T-cell (primary cell): ENCODE measurements around the gene SLC41A3. TPM values are rescaled to one million over a fixed set of nuclear protein-coding genes. Genes with fewer than 3 reads are reported as not detected.
"Not testable (repeated sequence)": the region's sequence is repeated elsewhere in the genome, so short reads cannot be mapped to it uniquely, and the experiment has no call there.

Experiments
- ATAC-seq, 4 experiments: fragments of 200-7000 bp in 3 of 4; fragments of 150-1000 bp in 1 of 4; cut with Tn5 transposase; replicated peaks in 1 of 4; 1 replicate in 3 of 4; 2 replicates in 1 of 4; pipeline ENCODE4 v1.10.0; 2021; ENCODE audit warnings: moderate library complexity in 3 of 4, mild to moderate bottlenecking in 2 of 4, moderate number of reproducible peaks in 1 of 4
- CTCF ChIA-PET, 2 donors: fragments of 300-600 bp; sonication (Branson Sonifier 250); formaldehyde crosslinking; loops; one replicate each; lab custom pipeline; 2022; ENCODE audit warnings: antibody characterized with exemption in 2 of 2; lab: Charles Lee
- POLR2A ChIA-PET, 2 donors: fragments of 300-600 bp; sonication (Branson Sonifier 250); formaldehyde crosslinking; loops; one replicate each; lab custom pipeline; 2022; ENCODE audit warnings: antibody characterized with exemption in 2 of 2; lab: Charles Lee
- DNase-seq, 35 experiments: peaks; one replicate each; pipeline versions ENCODE4 v3.0.0 to v3.0.0-alpha.2; 2013 to 2023
- H3K27ac ChIP-seq: one replicate; pipeline ENCODE4 v1.5.1; 2013; ENCODE audit warnings: low read length
- H3K27me3 ChIP-seq, 2 experiments: replicated peaks in 1 of 2; 1 replicate in 1 of 2; 2 replicates in 1 of 2; pipeline versions ENCODE4 v1.6.1 to v1.7.0; 2013; ENCODE audit warnings: low read length in 1 of 2, mixed read lengths in 1 of 2; ENCODE audit not compliant: control insufficient read depth in 2 of 2, insufficient read depth in 2 of 2; ENCODE audit errors: extremely low read depth in 1 of 2
- H3K36me3 ChIP-seq, 2 donors: 1 replicate in 1 of 2; 2 replicates in 1 of 2; pipeline versions ENCODE4 v1.6.1 to v1.7.0; 2013; ENCODE audit warnings: low read length in 1 of 2; ENCODE audit not compliant: control insufficient read depth in 2 of 2, insufficient read depth in 1 of 2; ENCODE audit errors: extremely low read depth in 1 of 2
- H3K4me1 ChIP-seq, 2 experiments: 1 replicate in 1 of 2; 2 replicates in 1 of 2; pipeline versions ENCODE4 v1.6.1 to v1.7.0; 2013; ENCODE audit warnings: low read length in 2 of 2, mixed read lengths in 1 of 2; ENCODE audit not compliant: insufficient read depth in 2 of 2, control insufficient read depth in 1 of 2; ENCODE audit errors: extremely low read depth in 1 of 2
- H3K4me3 ChIP-seq, 2 donors: 1 replicate in 1 of 2; 2 replicates in 1 of 2; pipeline versions ENCODE4 v1.5.1 to v1.7.0; 2013; ENCODE audit warnings: mild to moderate bottlenecking in 2 of 2, low read length in 1 of 2, moderate library complexity in 1 of 2; ENCODE audit not compliant: control insufficient read depth in 1 of 2; ENCODE audit errors: extremely low read depth in 1 of 2
- H3K9me3 ChIP-seq: 2 replicates; pipeline ENCODE4 v1.7.0; 2013
- H3K27ac Mint-ChIP-seq, 2 donors: one replicate each; pipeline ENCODE4 v1.8.0; 2020 to 2021; ENCODE audit warnings: mild to moderate bottlenecking in 2 of 2, mixed read lengths in 2 of 2
- H3K27me3 Mint-ChIP-seq, 2 donors: one replicate each; pipeline ENCODE4 v1.8.0; 2021 to 2022; ENCODE audit warnings: mixed read lengths in 2 of 2
- H3K36me3 Mint-ChIP-seq: one replicate; pipeline ENCODE4 v1.8.0; 2021; ENCODE audit warnings: mixed read lengths
- H3K4me1 Mint-ChIP-seq, 3 donors: one replicate each; pipeline ENCODE4 v1.8.0; 2020 to 2022; ENCODE audit warnings: mixed read lengths in 3 of 3, mild to moderate bottlenecking in 1 of 3
- H3K4me3 Mint-ChIP-seq, 3 donors: one replicate each; pipeline ENCODE4 v1.8.0; 2020 to 2022; ENCODE audit warnings: mild to moderate bottlenecking in 3 of 3, mixed read lengths in 3 of 3, moderate library complexity in 3 of 3
- H3K9me3 Mint-ChIP-seq, 3 donors: one replicate each; pipeline ENCODE4 v1.8.0; 2020 to 2022; ENCODE audit warnings: mixed read lengths in 3 of 3
- WGBS: methylation state at CpG from one replicate; pipeline ENCODE4 v1.1.5; 2013; ENCODE audit warnings: missing lambda C conversion rate; ENCODE audit not compliant: insufficient coverage; 5-methylcytosine and 5-hydroxymethylcytosine counted together
- total RNA-seq, 35 experiments: library from RNA in 6 of 35; stranded (reverse) in 6 of 35; fragments of 120-200 nt in 1 of 35; gene quantifications; one replicate each; pipeline versions ENCODE4 v1.2.1 to v1.2.4 and lab custom pipeline; 2013 to 2026

SLC41A3 gene
- total RNA-seq, 5 donors from 2014 or later (not counting 1 experiment from before 2014, with no cell fraction given), result 24.8 to 38.6 (median 34.5) TPM

DNA sequence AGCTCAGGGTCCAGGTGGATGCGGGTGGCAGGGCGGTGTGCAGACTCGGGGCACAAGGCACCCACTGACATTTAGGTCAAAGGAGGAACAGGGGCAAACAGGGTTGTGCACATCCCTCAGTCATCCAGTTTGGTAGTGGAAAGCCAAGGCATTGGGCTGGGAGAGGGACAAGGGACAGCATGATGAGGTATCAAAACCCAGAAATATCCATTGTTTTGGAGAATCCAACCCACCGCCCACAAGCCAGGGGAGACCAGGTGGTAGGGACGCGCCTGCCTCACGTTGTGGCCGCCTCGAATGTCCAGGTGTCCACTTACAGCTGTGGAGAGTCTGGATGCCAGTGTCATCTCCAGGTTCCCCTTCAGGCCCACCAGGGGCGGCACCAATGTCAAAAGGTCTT is 33.3 kb downstream of the SLC41A3 start:
- H3K27me3 Mint-ChIP-seq, result no peaks in the 10 kb centered on the region
- no peaks in the 10 kb centered on the region for H3K9me3 ChIP-seq
- H3K4me1 ChIP-seq, result peaks cover 0 to 4% of the 10 kb centered on the region in 2 experiments
- H3K36me3 Mint-ChIP-seq, result peaks cover 21% of the 10 kb centered on the region
- no peak overlapping the region for H3K4me3 ChIP-seq
- CTCF ChIA-PET, result no interaction called here
- ATAC-seq, result no peak
- no peak overlapping the region for H3K27ac Mint-ChIP-seq
- H3K9me3 Mint-ChIP-seq, result no peaks in the 10 kb centered on the region
- peaks cover 5% of the 10 kb centered on the region in 2 donors for H3K36me3 ChIP-seq
- no peak overlapping the region for H3K4me3 Mint-ChIP-seq
- no peak overlapping the region for H3K27ac ChIP-seq
- H3K4me1 Mint-ChIP-seq, result peaks cover 18 to 25% (median 19%) of the 10 kb centered on the region in 3 donors
- H3K27me3 ChIP-seq, result no peaks in the 10 kb centered on the region
- 97% methylated on average over 3 of the region's 10 CpGs for WGBS
- no peak for DNase-seq
- POLR2A ChIA-PET, result no interaction called here

DNA sequence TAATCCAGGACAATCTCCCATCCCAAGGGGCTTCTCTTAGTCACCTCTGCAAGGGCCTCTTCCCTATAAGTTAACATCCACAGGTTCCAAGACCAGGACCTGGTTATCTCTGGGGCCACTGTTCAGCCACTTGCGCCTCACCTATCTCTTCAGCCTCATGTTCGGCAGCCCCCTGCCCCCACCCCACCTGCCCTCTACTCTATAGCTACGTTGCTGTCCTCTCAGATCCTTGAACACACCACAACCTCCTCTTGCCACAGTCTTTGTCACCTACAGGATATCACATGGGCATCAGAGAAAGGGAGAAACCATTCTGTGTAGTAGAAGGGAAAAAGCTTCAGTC is 33.9 kb downstream of the SLC41A3 start:
- no peak overlapping the region for H3K27ac Mint-ChIP-seq
- H3K36me3 Mint-ChIP-seq, result peaks cover 21% of the 10 kb centered on the region
- Histone ChIP-seq H3K36me3 (peaks cover 5% of the 10 kb centered on the region in 2 donors), H3K4me1 (peaks cover 0 to 4% of the 10 kb centered on the region in 2 experiments), H3K27ac (no peak overlapping the region), H3K4me3 (no peak overlapping the region), H3K27me3 (no peaks in the 10 kb centered on the region), H3K9me3 (no peaks in the 10 kb centered on the region)
- POLR2A ChIA-PET, result no interaction called here
- no peaks in the 10 kb centered on the region for H3K27me3 Mint-ChIP-seq
- no peaks in the 10 kb centered on the region for H3K9me3 Mint-ChIP-seq
- DNase-seq (no peak), ATAC-seq (no peak)
- H3K4me1 Mint-ChIP-seq, result peaks cover 18 to 25% (median 19%) of the 10 kb centered on the region in 3 donors
- 100% methylated on average over 2 of the region's 3 CpGs for WGBS
- no peak overlapping the region for H3K4me3 Mint-ChIP-seq
- CTCF ChIA-PET, result no interaction called here

DNA sequence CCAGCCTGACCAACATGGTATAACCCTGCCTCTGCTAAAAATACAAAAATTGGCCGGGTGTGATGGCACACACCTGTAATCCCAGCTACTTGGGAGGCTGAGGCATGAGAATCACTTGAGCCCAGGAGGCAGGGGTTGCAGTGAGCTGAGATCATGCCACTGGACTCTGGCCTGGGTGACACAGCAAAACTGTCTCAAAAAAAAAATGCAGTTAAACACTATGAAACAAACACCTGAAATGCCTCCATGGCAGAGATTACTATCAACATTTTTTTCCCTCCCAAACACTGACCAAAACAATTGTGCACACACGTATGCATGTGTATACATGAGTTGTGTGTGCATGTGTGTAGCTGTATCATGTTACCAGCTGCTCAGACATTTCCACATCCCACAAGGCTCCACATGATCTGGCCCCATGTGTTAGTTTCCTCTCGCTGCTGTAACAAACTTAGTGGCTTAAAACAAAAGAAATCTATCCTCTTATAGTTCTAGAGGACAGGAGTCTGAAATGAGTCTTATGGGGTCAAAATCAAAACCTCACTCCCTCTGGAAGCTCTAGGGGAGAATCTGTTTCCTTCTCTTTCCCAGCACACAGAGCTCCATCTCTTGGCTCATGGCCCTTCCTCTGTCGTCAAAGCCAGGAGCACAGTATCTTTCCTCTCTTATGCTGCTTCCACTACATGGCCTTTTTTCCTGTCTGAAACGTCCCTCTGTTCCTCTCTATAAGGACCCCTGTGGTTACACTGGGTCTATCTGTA is 34.5 kb downstream of the SLC41A3 start:
- ATAC-seq, result no peak
- DNase-seq, result no peak
- Histone ChIP-seq H3K4me1 (peaks cover 0 to 4% of the 10 kb centered on the region in 2 experiments), H3K27me3 (no peaks in the 10 kb centered on the region), H3K9me3 (no peaks in the 10 kb centered on the region), H3K4me3 (no peak overlapping the region), H3K36me3 (peaks cover 5% of the 10 kb centered on the region in 2 donors), H3K27ac (no peak overlapping the region)
- POLR2A ChIA-PET, result no interaction called here
- Mint-ChIP-seq H3K27me3 (no peaks in the 10 kb centered on the region), H3K4me3 (no peak overlapping the region), H3K36me3 (peaks cover 21% of the 10 kb centered on the region), H3K27ac (no peak overlapping the region), H3K9me3 (no peaks in the 10 kb centered on the region), H3K4me1 (peaks cover 15 to 25% (median 19%) of the 10 kb centered on the region in 3 donors)
- CTCF ChIA-PET, result no interaction called here
- 82% methylated on average over 3 of the region's 5 CpGs for WGBS

- Histone ChIP-seq H3K27ac (no peak overlapping the region), H3K4me3 (no peak overlapping the region), H3K27me3 (no peaks in the 10 kb centered on the region), H3K4me1 (no peaks in the 10 kb centered on the region), H3K36me3 (peaks cover 4% of the 10 kb centered on the region in 2 donors), H3K9me3 (no peaks in the 10 kb centered on the region)
- peaks cover 0 to 2% (median 0%) of the 10 kb centered on the region in 3 donors for H3K4me1 Mint-ChIP-seq
- ATAC-seq (no peak), DNase-seq (no peak)
- CTCF ChIA-PET, result no interaction called here
- no peaks in the 10 kb centered on the region for H3K27me3 Mint-ChIP-seq
- no peak overlapping the region for H3K27ac Mint-ChIP-seq
- WGBS, result 98% methylated on average over 4 of the region's 4 CpGs
- POLR2A ChIA-PET, result no interaction called here
- H3K9me3 Mint-ChIP-seq, result peaks cover 3 to 25% (median 6%) of the 10 kb centered on the region in 3 donors
- H3K4me3 Mint-ChIP-seq, result no peak overlapping the region
- peaks cover 74% of the 10 kb centered on the region for H3K36me3 Mint-ChIP-seq
Observed at GRCh38 chr3:126040386-126040785, 43.5 kb downstream of the SLC41A3 start.

DNA sequence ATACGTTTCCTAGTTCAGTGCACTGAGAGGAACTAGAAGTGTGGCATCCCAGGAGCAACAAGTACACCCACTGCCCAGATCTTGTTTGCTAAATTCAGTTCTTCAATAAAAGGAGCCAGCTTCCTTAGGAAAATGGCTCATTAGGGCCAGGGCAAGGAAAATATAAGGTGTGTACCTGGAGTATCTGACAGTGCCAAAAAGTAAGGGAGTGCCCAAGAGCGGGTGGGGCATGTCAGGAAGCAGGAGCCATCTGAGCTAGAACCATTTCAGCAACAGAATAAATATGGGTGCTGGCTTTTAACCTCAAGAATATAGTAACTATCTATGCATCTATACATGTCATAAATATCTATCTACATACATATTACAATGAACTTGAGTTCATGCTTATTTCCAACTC is 44.1 kb downstream of the SLC41A3 start:
- H3K36me3 ChIP-seq, result peaks cover 4% of the 10 kb centered on the region in 2 donors
- H3K27me3 ChIP-seq, result no peaks in the 10 kb centered on the region
- no CpG with 5 or more reads among the region's 2 CpGs for WGBS
- no peak for ATAC-seq
- H3K27me3 Mint-ChIP-seq, result no peaks in the 10 kb centered on the region
- H3K4me1 Mint-ChIP-seq, result peaks cover 0 to 5% (median under 1%) of the 10 kb centered on the region in 3 donors
- CTCF ChIA-PET, result no interaction called here
- H3K4me3 Mint-ChIP-seq, result no peak overlapping the region
- H3K27ac Mint-ChIP-seq, result no peak overlapping the region
- H3K4me1 ChIP-seq, result no peaks in the 10 kb centered on the region
- POLR2A ChIA-PET, result interaction anchor here in 1 of 2 donors (0.6 kb wide), 1 partner anchor 8 kb away, joined by 4 read pairs; no protein-coding TSS in a partner anchor
- DNase-seq, result no peak
- peaks cover 3 to 25% (median 6%) of the 10 kb centered on the region in 3 donors for H3K9me3 Mint-ChIP-seq
- H3K4me3 ChIP-seq, result no peak overlapping the region
- no peak overlapping the region for H3K27ac ChIP-seq
- H3K9me3 ChIP-seq, result no peaks in the 10 kb centered on the region
- peaks cover 79% of the 10 kb centered on the region for H3K36me3 Mint-ChIP-seq

DNA sequence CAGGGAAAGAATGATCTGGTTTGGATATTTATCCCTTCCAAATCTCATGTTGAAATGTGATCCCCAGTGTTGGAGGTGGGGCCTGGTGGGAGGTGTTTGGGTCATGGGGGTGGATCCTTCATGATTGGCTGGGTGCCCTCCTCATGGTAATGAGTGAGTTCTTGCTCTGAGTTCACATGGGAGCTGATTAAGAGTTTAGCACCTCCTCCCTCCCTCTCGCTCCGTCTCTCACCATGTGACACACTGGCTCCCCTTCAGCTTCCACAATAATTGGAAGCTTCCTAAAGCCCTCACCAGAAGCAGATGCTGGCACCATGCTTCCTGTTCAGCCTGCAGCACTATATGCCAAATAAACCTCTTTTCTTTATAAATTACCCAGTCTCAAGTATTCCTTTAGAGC is 45.1 kb downstream of the SLC41A3 start:
- Mint-ChIP-seq H3K9me3 (peaks cover under 1 to 21% (median 3%) of the 10 kb centered on the region in 3 donors), H3K36me3 (peaks cover 82% of the 10 kb centered on the region)
- H3K4me3 Mint-ChIP-seq, H3K27ac ChIP-seq, H3K4me1 Mint-ChIP-seq, H3K4me1 ChIP-seq, CTCF ChIA-PET, H3K27me3 Mint-ChIP-seq, H3K9me3 ChIP-seq, H3K4me3 ChIP-seq, ATAC-seq, H3K27me3 ChIP-seq, POLR2A ChIA-PET, H3K27ac Mint-ChIP-seq, H3K36me3 ChIP-seq, DNase-seq: not testable (repeated sequence)
- whole genome bisulfite sequencing, result 100% methylated on average over 2 of the region's 2 CpGs
